ENCODE results near the gene GAP43.

The GAP43 gene, protein sequence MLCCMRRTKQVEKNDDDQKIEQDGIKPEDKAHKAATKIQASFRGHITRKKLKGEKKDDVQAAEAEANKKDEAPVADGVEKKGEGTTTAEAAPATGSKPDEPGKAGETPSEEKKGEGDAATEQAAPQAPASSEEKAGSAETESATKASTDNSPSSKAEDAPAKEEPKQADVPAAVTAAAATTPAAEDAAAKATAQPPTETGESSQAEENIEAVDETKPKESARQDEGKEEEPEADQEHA

DNA sequence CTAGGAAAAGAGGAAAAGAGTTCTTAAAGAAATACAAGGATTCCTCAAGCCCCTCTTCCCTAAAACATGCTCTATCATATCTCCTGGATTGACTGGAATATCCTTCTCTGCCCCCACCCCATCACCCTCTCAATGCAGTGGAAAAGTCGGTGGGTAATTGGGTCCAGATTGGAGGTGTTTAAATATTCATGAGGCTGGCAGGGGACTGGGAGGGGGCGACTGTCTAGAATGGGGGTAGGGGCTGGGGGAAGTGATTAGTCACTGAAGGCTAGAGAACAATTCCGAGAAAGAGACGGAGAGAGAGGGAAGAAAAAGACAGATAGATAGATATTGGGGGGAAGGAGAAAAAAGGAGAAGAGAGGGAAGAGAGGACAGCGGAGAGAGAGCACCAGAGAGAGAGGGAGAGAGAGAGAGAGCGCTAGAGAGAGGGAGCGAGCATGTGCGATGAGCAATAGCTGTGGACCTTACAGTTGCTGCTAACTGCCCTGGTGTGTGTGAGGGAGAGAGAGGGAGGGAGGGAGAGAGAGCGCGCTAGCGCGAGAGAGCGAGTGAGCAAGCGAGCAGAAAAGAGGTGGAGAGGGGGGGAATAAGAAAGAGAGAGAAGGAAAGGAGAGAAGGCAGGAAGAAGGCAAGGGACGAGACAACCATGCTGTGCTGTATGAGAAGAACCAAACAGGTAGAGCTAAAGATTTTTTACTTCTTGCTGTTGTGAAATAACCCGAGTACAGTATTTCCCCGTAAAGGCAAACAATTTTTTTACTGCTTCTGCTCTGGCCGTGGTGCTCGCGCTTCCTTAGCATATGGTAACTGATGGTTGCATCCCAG, at the start of gene GAP43:
GAP43 (plus strand) TSS at position 467 of the 825 bp plus-strand sequence; CDS start at position 647, 180 bp downstream.
- no peak for DNase-seq (ENCODE audit: low read depth)

DNA sequence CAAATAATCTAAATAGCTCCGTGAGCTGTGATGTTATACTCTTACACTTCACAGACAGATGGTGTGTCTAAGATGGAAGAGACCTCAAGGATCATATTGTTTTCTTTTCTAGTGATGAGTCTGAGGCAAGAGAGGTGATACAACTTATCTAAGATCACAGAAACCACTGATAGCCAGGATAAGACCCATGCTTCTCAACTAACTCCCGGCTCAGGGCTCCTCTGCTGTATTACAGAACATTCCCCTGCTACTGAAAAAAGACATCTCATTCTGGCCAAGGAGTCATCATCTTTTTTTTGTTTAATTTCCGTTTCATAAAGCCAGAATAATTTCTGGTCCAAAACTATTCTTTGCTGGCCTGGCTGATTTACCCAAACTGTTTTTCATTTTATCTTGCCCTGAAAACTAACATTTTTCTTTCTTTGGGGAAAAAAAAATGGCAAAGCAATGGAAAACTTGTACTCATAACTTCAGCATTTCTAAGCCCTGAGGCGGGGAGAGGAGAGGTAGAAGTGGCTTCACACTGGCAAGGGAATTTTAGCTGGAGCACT, 46.9 kb upstream of the GAP43 start:
- no peak for DNase-seq (ENCODE audit: low read depth)

DNA sequence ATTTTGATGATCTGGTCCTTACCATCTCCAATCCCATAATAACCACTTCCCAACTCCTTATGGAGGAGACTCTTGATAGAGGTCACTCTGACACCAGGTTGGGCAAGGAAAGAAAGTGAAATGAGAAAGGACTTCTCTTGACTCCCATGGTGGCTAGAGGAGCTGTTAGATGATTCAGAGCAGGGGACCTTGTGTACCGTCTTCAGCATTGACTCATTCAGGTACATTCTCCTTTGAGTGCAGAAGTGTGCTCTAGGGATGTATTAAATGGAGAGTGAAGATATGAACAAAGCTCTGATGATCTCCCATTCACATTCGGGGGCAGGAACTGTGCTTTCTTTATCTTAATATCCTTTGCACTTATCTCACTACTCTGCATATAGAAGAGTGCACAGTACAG, 46.3 kb upstream of the GAP43 start:
- no peak for DNase-seq (ENCODE audit: low read depth)

DNA sequence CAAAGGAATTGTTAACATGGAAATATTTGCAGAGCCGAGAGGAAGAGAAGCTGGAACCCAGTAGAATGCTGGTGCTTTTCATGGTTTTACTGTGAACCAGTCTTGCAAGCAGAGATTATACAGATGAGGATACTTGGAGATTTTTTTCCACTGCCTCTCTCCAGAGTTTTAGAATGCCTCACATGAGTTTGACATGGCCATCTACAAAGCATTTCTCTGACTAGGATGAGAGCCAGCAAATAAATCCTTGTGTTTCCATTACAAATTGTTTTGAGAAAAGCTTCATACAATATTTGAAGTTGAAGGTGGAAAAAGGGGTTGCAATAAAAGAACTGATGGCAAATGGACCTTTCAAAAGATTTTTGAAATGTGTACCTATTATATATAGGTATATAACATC, 45.0 kb upstream of the GAP43 start:
- no peak for DNase-seq (ENCODE audit: low read depth)

DNA sequence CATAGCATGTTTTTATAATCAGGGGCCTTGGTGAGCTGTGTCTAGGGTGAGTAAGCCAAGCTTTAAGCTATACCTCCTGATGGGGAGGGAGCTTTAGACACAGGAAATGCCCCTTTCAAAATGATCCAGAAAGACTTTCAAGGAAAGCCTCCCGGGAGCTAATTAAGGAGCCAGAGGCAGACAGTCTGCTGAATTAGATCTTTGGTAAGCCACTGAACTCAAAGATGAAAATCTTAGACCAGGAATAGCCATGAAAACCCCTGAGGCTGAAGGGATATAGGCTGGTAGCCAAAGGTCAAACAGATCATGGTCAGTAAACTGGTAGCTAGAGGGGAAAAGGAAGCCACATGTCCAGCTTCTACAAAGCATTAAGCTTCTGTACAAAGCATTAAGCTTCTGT, 42.7 kb upstream of the GAP43 start:
- no peak for DNase-seq (ENCODE audit: low read depth)

DNA sequence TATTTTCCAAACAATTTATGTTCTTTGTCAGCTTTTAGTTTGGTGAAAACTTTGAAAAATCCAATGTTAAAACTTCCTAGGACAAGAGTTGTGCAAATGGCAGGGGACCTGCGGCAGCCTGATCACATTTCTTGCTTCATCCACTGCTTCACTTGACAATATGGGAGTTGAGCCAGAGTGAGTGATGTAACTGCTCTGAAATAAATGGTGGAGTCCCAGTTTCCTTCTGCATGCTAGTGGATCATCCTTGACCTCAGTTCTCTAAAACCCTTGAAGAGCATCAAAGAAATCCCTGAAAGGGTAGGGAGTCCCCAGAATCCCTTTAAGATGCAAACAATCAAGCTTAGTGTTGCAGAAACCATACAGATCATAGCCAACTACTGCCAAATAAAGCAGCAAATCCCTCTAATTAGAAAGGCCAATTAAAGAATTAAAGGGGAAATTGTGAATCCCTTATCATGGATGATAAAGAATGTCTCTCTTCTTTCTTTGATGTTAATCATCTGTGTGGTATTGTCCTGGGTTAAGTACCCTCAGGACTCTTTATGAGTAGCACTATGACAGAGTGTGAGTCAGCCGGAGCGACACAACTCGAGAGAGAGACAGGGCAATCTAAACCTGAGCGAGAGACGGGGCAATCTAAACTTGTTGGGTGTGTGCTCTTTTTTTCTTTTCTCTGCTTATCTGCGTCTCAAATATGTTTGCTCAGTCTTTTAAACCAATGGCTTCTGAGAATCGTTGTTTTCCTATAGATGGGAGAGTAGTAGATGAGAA, 41.8 kb upstream of the GAP43 start:
- DNase-seq (ENCODE audit: low read depth) = no peak

DNA sequence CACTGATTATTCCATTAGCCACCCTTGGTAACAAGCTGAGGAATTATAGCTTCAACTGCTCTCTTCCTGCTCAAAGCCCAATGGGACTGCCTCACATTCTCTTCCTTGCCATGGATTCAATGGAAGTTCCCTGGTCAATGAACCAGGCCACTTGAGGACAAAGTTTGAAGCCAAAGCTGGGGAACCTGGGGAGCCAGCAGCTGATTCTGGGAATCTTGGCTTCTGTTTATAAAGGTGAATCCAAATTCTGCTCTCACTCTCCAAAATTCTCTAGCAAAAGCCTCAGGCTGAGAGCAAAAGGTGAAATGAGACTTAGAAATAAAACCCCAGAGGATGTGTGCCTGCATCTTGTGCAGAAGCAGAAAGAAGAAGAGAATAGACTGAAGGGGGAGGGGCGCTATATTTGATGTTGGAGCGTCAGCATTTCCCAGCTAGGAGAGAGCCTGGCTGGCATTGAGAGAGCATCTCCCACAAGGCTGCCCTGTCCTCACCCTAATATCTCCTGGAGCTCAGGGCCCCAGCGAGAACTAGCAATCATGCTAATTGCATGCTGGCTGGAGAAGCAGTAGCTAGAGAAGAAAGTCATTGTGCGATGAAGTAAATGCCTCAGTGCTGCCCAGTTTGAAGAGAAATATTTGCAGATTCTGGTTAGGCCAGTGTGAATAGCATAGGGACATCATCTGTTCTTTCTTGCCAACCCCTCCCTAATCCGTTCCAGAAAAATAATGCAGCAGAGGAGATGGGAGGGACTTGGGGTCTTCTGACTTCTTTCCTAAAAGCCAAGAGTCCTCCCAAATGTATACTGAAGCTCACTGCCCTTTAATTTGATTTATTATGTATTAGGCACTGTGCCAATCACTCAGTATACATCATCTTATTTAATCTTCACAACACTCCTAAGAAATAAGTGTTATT, 34.9 kb upstream of the GAP43 start:
- DNase-seq (ENCODE audit: low read depth) = no peak

DNA sequence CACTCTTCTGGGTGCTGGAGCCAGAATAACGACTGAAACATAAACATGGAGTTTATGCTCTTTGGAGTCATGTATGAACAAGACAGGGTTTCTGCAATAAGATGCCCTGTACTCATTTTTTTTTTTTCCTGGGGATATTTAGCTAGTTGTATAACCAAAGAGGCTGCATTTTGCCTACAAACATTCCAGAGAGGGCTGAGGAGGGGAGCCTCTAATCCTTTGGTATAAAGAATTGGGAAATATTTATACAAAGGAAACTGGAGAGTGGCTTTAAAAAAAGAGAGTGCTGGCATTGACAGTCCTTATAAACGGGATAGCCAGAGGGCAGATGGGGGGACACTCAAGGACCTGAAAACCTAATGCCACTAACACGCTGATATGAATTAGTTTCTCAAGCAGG, 32.4 kb upstream of the GAP43 start:
- DNase-seq (ENCODE audit: low read depth) = no peak

DNA sequence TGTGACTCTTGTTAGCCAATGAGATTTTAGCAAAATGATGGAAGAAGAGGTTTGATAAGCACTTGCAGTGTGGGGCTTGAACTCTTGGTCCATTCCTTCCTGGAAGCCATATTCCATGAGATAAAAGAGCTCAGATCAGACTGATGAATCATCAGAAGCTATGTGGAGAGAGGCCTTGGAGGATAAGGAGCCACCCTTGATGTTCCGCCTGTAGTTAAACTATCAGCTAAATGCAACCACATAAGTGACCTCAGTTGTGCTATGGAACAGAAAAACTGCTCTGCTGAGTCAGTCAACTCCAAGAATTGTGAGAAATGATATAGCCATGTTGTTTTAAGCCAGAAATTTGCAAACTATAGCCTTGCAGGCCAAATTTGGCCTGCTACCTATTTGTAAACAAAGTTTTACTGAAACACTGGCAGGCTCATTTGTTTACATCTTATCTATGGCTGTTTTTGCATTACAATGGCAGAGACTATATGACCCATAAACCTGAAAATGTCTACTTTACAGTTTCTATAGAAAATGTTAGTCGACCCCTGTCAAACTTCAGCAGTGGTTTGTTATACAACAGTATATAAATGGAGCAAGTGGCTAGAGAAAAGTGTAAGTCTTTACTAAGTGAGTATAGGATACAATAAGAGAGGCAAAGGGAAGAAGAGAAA, 27.6 kb upstream of the GAP43 start:
- no peak for DNase-seq (ENCODE audit: low read depth)

DNA sequence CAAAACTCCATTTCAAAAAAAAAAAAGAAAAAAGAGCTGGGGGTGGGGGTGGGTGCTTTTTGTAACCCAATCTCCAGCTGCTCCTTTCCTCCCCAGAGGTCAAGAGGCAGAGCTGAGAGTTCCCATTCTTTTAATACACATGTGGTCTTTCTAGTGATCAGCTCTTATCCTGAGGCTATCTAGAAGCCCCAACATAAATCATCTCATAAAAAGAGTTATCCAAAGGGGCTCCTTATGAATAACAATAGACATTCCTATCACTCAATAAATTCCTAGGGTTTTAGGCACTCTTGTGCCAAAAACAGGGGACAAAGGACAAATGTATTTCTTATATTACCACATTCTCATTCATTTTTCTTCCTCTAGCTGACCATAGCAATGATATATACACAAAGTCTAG, 25.1 kb upstream of the GAP43 start:
- no peak for DNase-seq (ENCODE audit: low read depth)

DNA sequence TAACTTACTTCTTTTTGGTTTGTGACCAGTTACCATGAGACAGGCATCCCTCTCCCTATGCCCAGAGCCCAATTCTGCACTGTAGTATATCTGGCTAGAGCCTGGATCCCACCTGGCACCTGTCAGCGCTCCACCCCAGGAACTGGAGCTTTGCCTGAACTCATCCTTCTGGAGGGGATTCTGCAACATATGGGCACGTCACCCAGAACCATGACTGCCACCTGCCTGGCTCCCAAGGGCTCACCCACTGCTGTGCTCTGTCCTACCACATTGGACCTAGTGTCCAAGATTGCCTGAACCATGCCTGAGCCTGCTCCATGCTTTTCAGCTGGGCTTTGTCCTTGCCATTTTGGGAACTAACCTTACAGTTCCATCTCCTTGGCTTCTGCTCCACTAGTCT, 21.1 kb upstream of the GAP43 start:
- no peak for DNase-seq (ENCODE audit: low read depth)

DNA sequence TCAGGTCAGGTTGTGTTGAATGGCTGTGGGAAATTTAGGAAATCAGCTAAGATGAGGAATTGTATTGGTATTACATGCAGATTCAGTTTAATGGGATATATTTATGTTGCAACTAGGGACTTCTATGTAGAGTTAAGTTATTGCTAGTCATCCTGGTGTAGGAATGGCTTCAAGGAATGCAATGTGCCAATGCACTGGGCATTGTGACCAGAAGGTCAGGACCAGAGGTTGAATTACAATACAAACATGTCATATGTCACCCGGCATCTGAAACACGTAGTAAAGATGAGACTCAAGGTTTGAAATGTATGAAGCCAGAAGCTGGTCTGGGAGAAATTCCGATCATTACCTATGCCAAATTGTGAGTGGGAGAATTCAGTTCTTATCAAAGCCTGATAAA, 11.7 kb upstream of the GAP43 start:
- DNase-seq (ENCODE audit: low read depth) = no peak

DNA sequence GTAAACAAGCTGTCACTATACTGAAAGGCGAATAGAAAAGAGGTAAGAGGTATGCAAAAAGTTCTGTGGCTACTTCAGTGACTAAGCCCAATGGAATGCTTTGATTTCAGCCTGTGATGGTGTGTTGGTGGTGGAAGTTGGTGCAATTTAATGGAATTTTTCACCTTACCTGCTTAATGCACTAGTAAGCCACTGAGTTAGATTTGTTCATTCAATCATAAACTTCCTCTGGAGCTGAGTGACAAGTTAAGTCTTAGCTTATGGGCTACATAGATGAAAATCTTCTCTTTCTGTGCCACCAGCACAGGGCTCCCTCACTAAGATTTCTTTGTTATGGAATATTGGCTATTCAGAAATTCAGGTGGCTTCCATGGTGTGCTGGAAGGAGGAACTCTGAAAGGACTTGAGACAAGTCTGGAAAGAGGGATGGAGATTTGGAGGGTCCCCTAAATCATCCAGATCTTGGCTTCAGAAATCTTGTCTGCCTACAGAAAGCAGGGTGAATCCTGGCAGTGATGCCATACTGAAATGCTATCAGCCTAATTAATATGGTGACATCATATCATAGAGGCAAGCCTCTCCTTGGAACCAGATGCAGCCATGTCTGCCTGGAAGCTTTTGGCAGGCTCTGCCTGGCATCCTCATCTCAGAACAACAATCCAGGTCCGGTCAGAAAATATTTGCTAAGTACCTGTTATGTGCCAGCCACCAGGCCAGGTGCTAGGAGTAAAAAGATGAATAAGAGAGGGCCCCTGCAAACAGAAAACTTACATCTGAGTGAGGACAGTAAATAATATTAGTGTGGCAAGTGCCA, 8.1 kb upstream of the GAP43 start:
- no peak for DNase-seq (ENCODE audit: low read depth)

DNA sequence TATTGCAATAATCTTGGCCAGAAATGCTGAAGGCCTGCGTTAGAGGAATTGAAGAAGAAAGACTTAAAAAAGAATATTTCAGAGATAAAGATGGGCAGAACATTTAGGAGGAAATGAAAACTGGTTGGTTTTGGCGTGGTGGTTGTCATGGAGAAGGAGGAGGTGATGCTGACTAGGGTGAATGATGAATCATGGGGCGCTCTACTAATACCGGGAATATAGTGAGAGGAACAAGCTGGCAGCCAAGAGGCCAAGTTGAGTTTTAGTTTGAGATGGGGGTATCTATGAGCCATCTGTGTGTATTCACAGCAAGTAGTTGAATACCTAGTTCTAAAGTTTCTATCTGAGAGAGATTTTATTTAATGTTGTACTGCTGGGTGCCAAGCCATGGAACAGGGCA, 6.8 kb upstream of the GAP43 start:
- DNase-seq (ENCODE audit: low read depth) = no peak

DNA sequence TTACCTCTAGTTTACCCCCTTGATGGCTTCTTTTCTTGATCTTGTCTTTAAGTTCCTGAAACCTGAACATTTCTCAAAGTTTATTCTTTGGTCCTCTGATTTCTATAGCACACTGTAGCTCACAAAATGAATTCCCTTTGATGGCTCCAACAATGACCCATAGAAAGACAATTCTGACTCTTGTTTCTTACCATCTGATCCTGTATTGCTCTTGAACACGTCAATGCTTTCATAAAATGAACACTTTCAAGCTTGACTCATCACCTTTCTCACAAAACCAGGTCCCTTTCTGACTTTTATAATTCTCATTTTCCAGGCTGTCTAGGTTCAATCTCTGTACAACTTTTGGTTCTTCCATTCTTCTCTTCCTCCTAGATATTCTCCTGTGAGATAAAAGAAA, 5.7 kb upstream of the GAP43 start:
- DNase-seq (ENCODE audit: low read depth) = no peak

DNA sequence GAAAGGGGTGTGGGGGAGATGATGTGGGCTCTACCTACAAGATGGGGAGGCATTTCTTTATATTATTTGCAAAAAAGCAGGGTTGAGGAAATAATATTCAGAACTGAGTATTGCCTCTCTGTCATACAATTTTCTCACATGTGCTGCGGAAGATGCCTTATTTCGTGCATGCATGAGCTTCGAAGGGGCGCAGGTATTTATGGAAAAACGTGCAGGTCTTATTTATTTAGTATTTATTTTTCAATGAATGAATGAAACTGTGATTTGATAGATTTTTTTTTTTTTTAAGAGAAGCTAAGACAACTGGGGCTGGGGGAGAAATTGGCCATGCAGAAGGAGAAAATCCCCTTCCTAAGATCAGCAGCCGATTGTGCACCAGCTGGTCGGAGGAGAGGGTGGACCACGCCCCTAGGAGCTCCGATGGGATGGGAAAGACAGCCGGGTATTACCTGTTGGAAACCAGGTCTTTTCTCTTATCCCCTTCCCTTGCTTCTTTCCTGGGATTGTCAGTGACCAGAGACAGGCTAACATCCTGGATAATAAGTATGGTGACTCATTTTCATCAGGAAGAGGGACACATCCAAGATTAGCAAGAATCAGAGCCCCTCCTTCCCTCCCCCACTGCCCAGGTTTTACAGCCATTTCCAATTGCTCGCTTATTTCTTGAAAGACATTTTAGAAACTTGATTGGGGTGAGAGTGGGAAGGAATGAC, 875 bp downstream of the GAP43 start:
- DNase-seq (ENCODE audit: low read depth) = no peak

DNA sequence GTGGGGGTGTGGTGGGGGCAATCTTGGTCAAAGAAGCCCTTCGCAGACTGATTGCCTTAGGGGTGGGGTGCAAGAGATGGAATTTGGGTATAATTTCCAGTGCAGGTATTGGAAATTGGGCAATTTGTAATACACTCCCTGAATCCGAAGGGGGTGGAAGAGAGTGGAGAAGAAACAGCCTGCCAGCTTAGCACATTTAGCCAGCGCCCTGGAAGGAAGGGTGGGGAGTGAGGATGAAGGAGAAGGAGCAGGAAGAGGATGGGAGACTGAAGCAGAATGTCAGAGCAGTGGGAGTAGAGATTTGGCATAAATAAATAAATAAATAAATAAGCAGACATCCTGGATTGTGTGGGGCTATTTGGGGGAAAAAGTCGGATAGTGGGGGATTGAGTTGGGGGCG, 1.6 kb downstream of the GAP43 start:
- DNase-seq (ENCODE audit: low read depth) = no peak

DNA sequence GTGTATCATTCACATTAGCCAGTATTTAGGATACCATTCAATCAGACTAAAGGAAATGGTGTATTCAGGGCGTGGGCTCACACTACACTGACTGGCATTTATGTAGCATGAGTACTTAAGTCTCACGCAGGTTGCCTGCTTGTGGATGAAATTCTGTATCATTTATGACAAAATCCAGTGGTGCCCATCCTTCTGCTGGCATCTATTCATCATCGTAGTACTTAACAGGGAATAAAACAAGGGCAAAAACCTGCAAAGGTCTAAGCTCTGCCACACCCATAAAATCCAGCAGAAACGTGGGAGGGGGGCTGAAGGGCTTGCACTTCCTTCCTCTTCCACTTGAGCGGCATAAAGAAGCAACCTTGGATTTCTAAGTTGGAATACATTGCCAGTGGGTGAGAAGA, 2.7 kb downstream of the GAP43 start:
- DNase-seq (ENCODE audit: low read depth) = no peak

DNA sequence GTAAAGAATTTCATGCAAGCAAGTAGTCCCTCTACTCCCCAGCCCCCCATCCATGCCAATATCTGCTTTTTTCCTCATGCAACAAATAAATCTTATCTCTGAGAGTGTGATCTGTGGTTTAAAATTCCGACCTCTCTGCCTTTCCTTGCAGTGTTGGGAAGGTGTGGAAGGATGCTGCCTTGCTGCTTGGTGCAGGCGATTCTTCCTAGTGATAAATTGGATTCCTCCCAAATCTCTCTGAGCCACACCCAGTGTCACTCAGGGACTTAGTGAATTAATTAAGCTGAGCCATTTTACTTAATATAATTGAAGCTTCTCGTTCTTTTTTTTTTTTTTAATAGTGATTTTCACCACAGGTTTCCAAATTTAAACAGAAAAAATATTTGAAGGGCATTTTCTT, 3.4 kb downstream of the GAP43 start:
- no peak for DNase-seq (ENCODE audit: low read depth)

Data from activated T-cell treated with anti-CD3 and anti-CD28 coated beads for 24 hours (primary cell).